Testis (tissue), 3 donors: Measurements from ENCODE around the gene HEBP2. TPM values are rescaled to one million over a fixed set of nuclear protein-coding genes. Genes with fewer than 3 reads are reported as not detected.

Experiments used
- DNase-seq: peaks from one replicate; pipeline ENCODE4 v3.0.0-alpha.2; 2019
- H3K27ac ChIP-seq, 2 donors: fragments of 200-600 bp; sonication (generic); one replicate each; pipeline ENCODE4 v1.5.1; 2019
- H3K27me3 ChIP-seq: fragments of 200-600 bp; sonication (generic); one replicate; pipeline ENCODE4 v1.5.1; 2019
- H3K36me3 ChIP-seq: fragments of 200-600 bp; sonication (generic); one replicate; pipeline ENCODE4 v1.5.1; 2017; ENCODE audit warnings: low read depth; ENCODE audit errors: missing control alignments
- H3K4me1 ChIP-seq: fragments of 200-600 bp; sonication (generic); one replicate; pipeline ENCODE4 v1.5.1; 2019
- H3K4me3 ChIP-seq, 2 donors: fragments of 200-600 bp; sonication (generic); one replicate each; pipeline ENCODE4 v1.5.1; 2017 to 2019
- H3K9me3 ChIP-seq: fragments of 200-600 bp; sonication (generic); one replicate; pipeline ENCODE4 v1.5.1; 2017
- POLR2A ChIP-seq: fragments of 450-650 bp; IDR thresholded peaks from one replicate; pipeline ENCODE4 v1.6.1; 2017; ENCODE audit warnings: antibody characterized with exemption, mild to moderate bottlenecking, moderate library complexity
- WGBS, 2 donors: methylation state at CpG; one replicate each; pipeline ENCODE4 v1.1.5; 2018; 5-methylcytosine and 5-hydroxymethylcytosine counted together
- intact Hi-C: fragments of 100-400 bp; cut with DNase I; formaldehyde crosslinking; loops from one replicate; pipeline ENCODE4 v1.15.1; 2023; ENCODE audit warnings: low total_unique reads
- polyA plus RNA-seq: library from polyadenylated mRNA; stranded (reverse); fragments of 350-450 nt; fragmentation: Illumina TruSeq; extraction: RNeasy Lipid Tissue Mini Kit (QIAGEN cat#74804); gene quantifications from one replicate; pipeline ENCODE4 v1.2.3, GENCODE V29; 2014; ENCODE audit warnings: low read depth, low replicate concordance; ENCODE audit not compliant: insufficient read depth
- total RNA-seq, 2 donors: library from RNA; depleted of rRNA; stranded (reverse); fragments of >200 nt; gene quantifications; one replicate each; pipeline ENCODE4 v1.2.3, GENCODE V29; 2016
- TF ChIP-seq, protein P1 (sequence below), 3 experiments: fragments of 450-650 bp in 2 of 3; fragments of 200-600 bp in 1 of 3; sonication (generic) in 1 of 3; IDR thresholded peaks; one replicate each; pipeline ENCODE4 v1.5.1; 2016 to 2019; ENCODE audit warnings: antibody characterized with exemption in 3 of 3, mild to moderate bottlenecking in 2 of 3, moderate library complexity in 1 of 3

Gene HEBP2
- total and polyA plus RNA-seq, 3 donors from 2014 or later: 11.4 to 16.9 (median 12.8) TPM

GRCh38 chr6:138410048-138410735 lies 6.2 kb downstream of the HEBP2 start:
- Histone ChIP-seq H3K4me1 (no peaks in the 10 kb centered on the region), H3K9me3 (no peaks in the 10 kb centered on the region), H3K4me3 (no peak overlapping the region), H3K27ac (no peak overlapping the region), H3K36me3 (no peaks in the 10 kb centered on the region), H3K27me3 (no peaks in the 10 kb centered on the region)
- DNase-seq: no peak
- TF ChIP-seq, protein P1, sequence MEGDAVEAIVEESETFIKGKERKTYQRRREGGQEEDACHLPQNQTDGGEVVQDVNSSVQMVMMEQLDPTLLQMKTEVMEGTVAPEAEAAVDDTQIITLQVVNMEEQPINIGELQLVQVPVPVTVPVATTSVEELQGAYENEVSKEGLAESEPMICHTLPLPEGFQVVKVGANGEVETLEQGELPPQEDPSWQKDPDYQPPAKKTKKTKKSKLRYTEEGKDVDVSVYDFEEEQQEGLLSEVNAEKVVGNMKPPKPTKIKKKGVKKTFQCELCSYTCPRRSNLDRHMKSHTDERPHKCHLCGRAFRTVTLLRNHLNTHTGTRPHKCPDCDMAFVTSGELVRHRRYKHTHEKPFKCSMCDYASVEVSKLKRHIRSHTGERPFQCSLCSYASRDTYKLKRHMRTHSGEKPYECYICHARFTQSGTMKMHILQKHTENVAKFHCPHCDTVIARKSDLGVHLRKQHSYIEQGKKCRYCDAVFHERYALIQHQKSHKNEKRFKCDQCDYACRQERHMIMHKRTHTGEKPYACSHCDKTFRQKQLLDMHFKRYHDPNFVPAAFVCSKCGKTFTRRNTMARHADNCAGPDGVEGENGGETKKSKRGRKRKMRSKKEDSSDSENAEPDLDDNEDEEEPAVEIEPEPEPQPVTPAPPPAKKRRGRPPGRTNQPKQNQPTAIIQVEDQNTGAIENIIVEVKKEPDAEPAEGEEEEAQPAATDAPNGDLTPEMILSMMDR (IDR thresholded peaks at IDR 0.05): no peak
- TF ChIP-seq POLR2A: no peak
- 88 to 90% methylated on average over 8 of the region's 8 CpGs for WGBS, 2 donors
- intact Hi-C loops: no loop called here

DNA sequence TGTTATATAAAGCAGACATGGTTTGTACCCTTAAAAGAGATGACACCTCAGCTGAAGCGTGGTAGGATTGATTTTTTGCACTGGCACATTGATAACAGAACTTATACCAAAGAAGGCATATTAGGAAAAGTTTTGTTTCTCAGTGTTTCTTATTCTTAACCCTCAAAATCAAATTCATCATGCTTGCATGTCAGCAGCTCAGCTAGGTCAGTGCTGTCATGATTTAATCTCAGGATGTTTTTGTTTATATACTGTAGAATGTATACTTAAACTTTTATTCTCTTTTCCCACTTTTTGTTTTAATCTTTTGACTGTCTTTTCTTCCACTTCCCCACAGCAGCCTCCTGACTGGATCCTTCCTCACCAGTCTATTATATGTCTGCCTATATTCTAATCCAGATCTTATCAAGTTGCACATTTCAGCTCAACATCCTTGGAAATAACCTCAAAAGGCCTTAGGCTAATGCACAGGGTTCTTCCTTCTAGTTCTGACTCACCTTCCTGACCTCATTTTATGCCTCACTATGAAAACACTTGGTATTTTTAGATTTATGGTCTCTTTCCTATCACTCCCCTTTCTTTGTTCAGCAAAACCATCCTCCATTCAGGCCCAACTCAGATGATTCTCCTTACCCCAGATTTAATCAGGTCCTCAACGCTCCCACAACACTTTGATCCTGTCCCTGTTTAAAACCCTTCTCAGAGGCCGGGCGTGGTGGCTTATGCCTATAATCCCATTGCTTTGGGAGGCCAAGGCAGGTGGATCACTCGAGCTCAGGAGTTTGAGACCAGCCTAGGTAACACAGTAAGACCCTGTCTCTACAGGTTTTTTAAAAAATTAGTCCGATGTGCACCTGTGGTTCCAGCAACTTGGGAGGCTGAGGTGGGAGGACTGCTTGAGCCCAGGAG lies 7.2 kb downstream of the HEBP2 start:
- no peaks in the 10 kb centered on the region for H3K27me3 ChIP-seq
- H3K9me3 ChIP-seq: no peaks in the 10 kb centered on the region
- no peak overlapping the region for H3K27ac ChIP-seq
- TF ChIP-seq, protein P1 (IDR thresholded peaks at IDR 0.05): no peak
- TF ChIP-seq POLR2A: no peak
- intact Hi-C loops: no loop called here
- no peak overlapping the region for H3K4me3 ChIP-seq
- H3K36me3 ChIP-seq: no peaks in the 10 kb centered on the region
- H3K4me1 ChIP-seq: no peaks in the 10 kb centered on the region
- DNase-seq: no peak
- 85 to 87% methylated on average over 6 of the region's 6 CpGs for WGBS, 2 donors

GRCh38 chr6:138415125-138415524 lies 11.1 kb downstream of the HEBP2 start:
- no peaks in the 10 kb centered on the region for H3K27me3 ChIP-seq
- WGBS, 2 donors: 86 to 93% methylated on average over 5 of the region's 5 CpGs
- H3K4me3 ChIP-seq: no peak overlapping the region

DNA sequence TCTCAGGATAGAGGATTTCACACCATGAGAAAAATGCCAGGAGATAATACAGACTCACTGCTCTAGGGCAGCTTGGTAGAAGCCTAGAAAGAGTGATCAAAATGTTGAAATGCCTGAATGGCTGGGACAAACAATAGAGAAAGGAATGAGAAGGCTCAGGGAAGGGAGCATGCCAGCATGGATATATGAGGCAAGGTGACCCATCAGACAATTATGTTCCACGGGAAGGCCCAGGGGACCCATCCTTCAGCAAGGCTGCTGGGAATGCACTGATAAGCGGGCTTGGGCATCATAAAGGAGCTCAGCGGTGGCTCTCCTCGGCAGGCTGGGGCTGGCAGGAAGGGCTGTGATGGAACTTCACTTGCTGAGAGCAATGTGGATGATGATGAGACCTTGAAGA lies 12.2 kb downstream of the HEBP2 start:
- Histone ChIP-seq H3K27me3 (no peaks in the 10 kb centered on the region), H3K4me3 (no peak overlapping the region), H3K36me3 (no peaks in the 10 kb centered on the region), H3K4me1 (no peaks in the 10 kb centered on the region), H3K9me3 (no peaks in the 10 kb centered on the region), H3K27ac (no peak overlapping the region)
- DNase-seq: no peak
- WGBS, 2 donors: 80 to 89% methylated on average over 4 of the region's 4 CpGs
- TF ChIP-seq, protein P1 (IDR thresholded peaks at IDR 0.05): no peak
- no peak for TF ChIP-seq POLR2A
- intact Hi-C loops: no loop called here

More at GRCh38 chr6:138415125-138415524, 11.1 kb downstream of the HEBP2 start:
- Histone ChIP-seq H3K4me1 (no peaks in the 10 kb centered on the region), H3K27ac (no peak overlapping the region), H3K36me3 (no peaks in the 10 kb centered on the region), H3K9me3 (no peaks in the 10 kb centered on the region)
- intact Hi-C loops: no loop called here
- no peak for DNase-seq
- TF ChIP-seq, protein P1 (IDR thresholded peaks at IDR 0.05): no peak
- no peak for TF ChIP-seq POLR2A
